Subcutaneous abdominal adipose tissue (tissue), 5 donors: ENCODE data around the gene ZDHHC11.
"Not testable (repeated sequence)": the region's sequence is repeated elsewhere in the genome, so short reads cannot be mapped to it uniquely, and the experiment has no call there.

Experiments used
- H3K27ac ChIP-seq: one replicate; pipeline ENCODE4 v1.7.0; 2013; ENCODE audit warnings: low read depth, mild to moderate bottlenecking, inconsistent platforms, low read length, moderate library complexity
- H3K27me3 ChIP-seq, 5 donors: one replicate each; pipeline ENCODE4 v1.7.0; 2013; ENCODE audit warnings: low read length in 5 of 5, inconsistent platforms in 1 of 5; ENCODE audit not compliant: control insufficient read depth in 5 of 5, insufficient read depth in 4 of 5
- H3K36me3 ChIP-seq, 5 donors: one replicate each; pipeline ENCODE4 v1.7.0; 2013; ENCODE audit warnings: low read length in 5 of 5; ENCODE audit not compliant: control insufficient read depth in 5 of 5, insufficient read depth in 5 of 5
- H3K4me1 ChIP-seq, 5 donors: one replicate each; pipeline ENCODE4 v1.7.0; 2013; ENCODE audit warnings: low read length in 5 of 5, mild to moderate bottlenecking in 3 of 5, moderate library complexity in 1 of 5; ENCODE audit not compliant: control insufficient read depth in 5 of 5, insufficient read depth in 5 of 5
- H3K4me3 ChIP-seq, 5 donors: one replicate each; pipeline ENCODE4 v1.7.0; 2013; ENCODE audit warnings: low read length in 5 of 5, low read depth in 1 of 5
- H3K9ac ChIP-seq, 5 donors: one replicate each; pipeline ENCODE4 v1.7.0; 2013; ENCODE audit warnings: low read length in 5 of 5, mild to moderate bottlenecking in 4 of 5, moderate library complexity in 3 of 5
- H3K9me3 ChIP-seq, 5 donors: one replicate each; pipeline ENCODE4 v1.7.0; 2013; ENCODE audit warnings: low read length in 5 of 5; ENCODE audit not compliant: control insufficient read depth in 5 of 5
- donor health status: healthy.
- donor health status: healthy.
- donor health status: healthy.
- donor health status: healthy.
- donor health status: healthy.

The ZDHHC11 gene

GRCh38 chr5:880816-881550, 30.2 kb upstream of the ZDHHC11 start:
- no peaks in the 10 kb centered on the region for H3K9me3 ChIP-seq
- no peaks in the 10 kb centered on the region for H3K27me3 ChIP-seq
- H3K27ac ChIP-seq = no peak overlapping the region
- H3K4me1 ChIP-seq = no peaks in the 10 kb centered on the region
- peaks cover 0 to 81% (median 78%) of the 10 kb centered on the region in 5 donors for H3K36me3 ChIP-seq
- H3K9ac ChIP-seq = no peak overlapping the region
- H3K4me3 ChIP-seq = no peak overlapping the region

- not testable (repeated sequence) for H3K9ac ChIP-seq, H3K4me1 ChIP-seq, H3K9me3 ChIP-seq, H3K27me3 ChIP-seq, H3K4me3 ChIP-seq, H3K27ac ChIP-seq
- peaks cover 0 to 80% (median 75%) of the 10 kb centered on the region in 5 donors for H3K36me3 ChIP-seq
These were observed 27.9 kb upstream of the ZDHHC11 start for GRCh38 chr5:878677-879076.

- Histone ChIP-seq H3K36me3 (peaks cover 0 to 80% (median 75%) of the 10 kb centered on the region in 5 donors), H3K27me3 (no peaks in the 10 kb centered on the region)
These were observed 27.3 kb upstream of the ZDHHC11 start for GRCh38 chr5:878125-878524.

GRCh38 chr5:876398-877365, 25.9 kb upstream of the ZDHHC11 start:
- peaks cover 0 to 80% (median 72%) of the 10 kb centered on the region in 5 donors for H3K36me3 ChIP-seq
- no peaks in the 10 kb centered on the region for H3K27me3 ChIP-seq
- H3K9ac ChIP-seq = no peak overlapping the region
- no peaks in the 10 kb centered on the region for H3K9me3 ChIP-seq
- H3K4me3 ChIP-seq = no peak overlapping the region
- H3K4me1 ChIP-seq = peaks cover 0 to 11% (median 0%) of the 10 kb centered on the region in 5 donors
- H3K27ac ChIP-seq = no peak overlapping the region

More at GRCh38 chr5:878125-878524, 27.3 kb upstream of the ZDHHC11 start:
- Histone ChIP-seq H3K9ac (no peak overlapping the region), H3K4me1 (peaks cover 0 to 5% (median 0%) of the 10 kb centered on the region in 5 donors), H3K27ac (no peak overlapping the region), H3K4me3 (no peak overlapping the region), H3K9me3 (no peaks in the 10 kb centered on the region)

GRCh38 chr5:875931-876330, 25.1 kb upstream of the ZDHHC11 start:
- Histone ChIP-seq H3K36me3 (peaks cover 4 to 80% (median 72%) of the 10 kb centered on the region in 5 donors), H3K27me3 (no peaks in the 10 kb centered on the region), H3K9ac (no peak overlapping the region), H3K9me3 (no peaks in the 10 kb centered on the region), H3K4me1 (peaks cover 0 to 11% (median 0%) of the 10 kb centered on the region in 5 donors), H3K4me3 (no peak overlapping the region), H3K27ac (no peak overlapping the region)

GRCh38 chr5:873328-873727, 22.5 kb upstream of the ZDHHC11 start:
- Histone ChIP-seq H3K4me3 (no peak overlapping the region), H3K27me3 (no peaks in the 10 kb centered on the region), H3K9ac (no peak overlapping the region), H3K4me1 (peaks cover 0 to 11% (median 0%) of the 10 kb centered on the region in 5 donors), H3K27ac (no peak overlapping the region), H3K36me3 (peaks cover 11 to 99% (median 92%) of the 10 kb centered on the region in 5 donors), H3K9me3 (no peaks in the 10 kb centered on the region)

- Histone ChIP-seq H3K9ac (no peak overlapping the region), H3K4me1 (peaks cover 0 to 11% (median under 1%) of the 10 kb centered on the region in 5 donors), H3K36me3 (peaks cover 11 to 99% (median 91%) of the 10 kb centered on the region in 5 donors), H3K27ac (no peak overlapping the region), H3K27me3 (no peaks in the 10 kb centered on the region), H3K9me3 (no peaks in the 10 kb centered on the region), H3K4me3 (no peak overlapping the region)
These were observed 21.5 kb upstream of the ZDHHC11 start for GRCh38 chr5:872301-872700.

- no peaks in the 10 kb centered on the region for H3K9me3 ChIP-seq
- no peak overlapping the region for H3K4me3 ChIP-seq
- no peak overlapping the region for H3K27ac ChIP-seq
- peaks cover 11 to 99% (median 89%) of the 10 kb centered on the region in 5 donors for H3K36me3 ChIP-seq
- no peak overlapping the region for H3K9ac ChIP-seq
- no peaks in the 10 kb centered on the region for H3K27me3 ChIP-seq
- peaks cover 0 to 14% (median 6%) of the 10 kb centered on the region in 5 donors for H3K4me1 ChIP-seq
These were observed 21.0 kb upstream of the ZDHHC11 start for GRCh38 chr5:871596-872298.

GRCh38 chr5:870956-871355, 20.2 kb upstream of the ZDHHC11 start:
- H3K27me3 ChIP-seq = no peaks in the 10 kb centered on the region
- H3K4me3 ChIP-seq = no peak overlapping the region
- no peak overlapping the region for H3K27ac ChIP-seq
- H3K9me3 ChIP-seq = no peaks in the 10 kb centered on the region
- no peak overlapping the region for H3K9ac ChIP-seq
- H3K36me3 ChIP-seq = peaks cover 11 to 95% (median 85%) of the 10 kb centered on the region in 5 donors
- peaks cover 0 to 14% (median 9%) of the 10 kb centered on the region in 5 donors for H3K4me1 ChIP-seq
